ENCODE data around the gene DDA1. TPM values are rescaled to one million over a fixed set of nuclear protein-coding genes. Genes with fewer than 3 reads are reported as not detected.

DDA1 gene
- total and polyA plus RNA-seq, 2 of the 13 experiments (the other 11 are each of a cell fraction or from before 2014, with no cell fraction given) = 24.5 to 26.0 TPM

GRCh38 chr19:17346109-17346671, 36.8 kb downstream of the DDA1 start (continued):
- TF ChIP-seq ZFP41 (CRISPR knock-in tag; IDR thresholded peaks at IDR 0.05; ENCODE audit: borderline replicate concordance) = no peak
- TF ChIP-seq ZNF260 (CRISPR knock-in tag; IDR thresholded peaks at IDR 0.05; ENCODE audit: borderline replicate concordance, low read depth) = no peak
- no peak for TF ChIP-seq ZNF138 (CRISPR knock-in tag; IDR thresholded peaks at IDR 0.05; ENCODE audit: low read depth)
- no peak; the same call in 1 of the 2 replicates for TF ChIP-seq KDM5B (CRISPR knock-in tag; IDR thresholded peaks at IDR 0.05; ENCODE audit: borderline replicate concordance)
- no peak for TF ChIP-seq ZFP36 (IDR thresholded peaks at IDR 0.05; ENCODE audit: borderline replicate concordance, low read depth, low read length, partially characterized antibody)
- TF ChIP-seq, protein P1, sequence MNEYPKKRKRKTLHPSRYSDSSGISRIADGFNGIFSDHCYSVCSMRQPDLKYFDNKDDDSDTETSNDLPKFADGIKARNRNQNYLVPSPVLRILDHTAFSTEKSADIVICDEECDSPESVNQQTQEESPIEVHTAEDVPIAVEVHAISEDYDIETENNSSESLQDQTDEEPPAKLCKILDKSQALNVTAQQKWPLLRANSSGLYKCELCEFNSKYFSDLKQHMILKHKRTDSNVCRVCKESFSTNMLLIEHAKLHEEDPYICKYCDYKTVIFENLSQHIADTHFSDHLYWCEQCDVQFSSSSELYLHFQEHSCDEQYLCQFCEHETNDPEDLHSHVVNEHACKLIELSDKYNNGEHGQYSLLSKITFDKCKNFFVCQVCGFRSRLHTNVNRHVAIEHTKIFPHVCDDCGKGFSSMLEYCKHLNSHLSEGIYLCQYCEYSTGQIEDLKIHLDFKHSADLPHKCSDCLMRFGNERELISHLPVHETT (CRISPR knock-in tag; conservative IDR thresholded peaks at IDR 0.05) = no peak
- no peak for TF ChIP-seq ZNF598 (CRISPR knock-in tag; IDR thresholded peaks at IDR 0.05; ENCODE audit: borderline replicate concordance)
- no peak for TF ChIP-seq FOXK1 (CRISPR knock-in tag; IDR thresholded peaks at IDR 0.05; ENCODE audit: borderline replicate concordance, low read depth)
- no peak for TF ChIP-seq ZNF33B (CRISPR knock-in tag; IDR thresholded peaks at IDR 0.05)
- TF ChIP-seq, protein P2, sequence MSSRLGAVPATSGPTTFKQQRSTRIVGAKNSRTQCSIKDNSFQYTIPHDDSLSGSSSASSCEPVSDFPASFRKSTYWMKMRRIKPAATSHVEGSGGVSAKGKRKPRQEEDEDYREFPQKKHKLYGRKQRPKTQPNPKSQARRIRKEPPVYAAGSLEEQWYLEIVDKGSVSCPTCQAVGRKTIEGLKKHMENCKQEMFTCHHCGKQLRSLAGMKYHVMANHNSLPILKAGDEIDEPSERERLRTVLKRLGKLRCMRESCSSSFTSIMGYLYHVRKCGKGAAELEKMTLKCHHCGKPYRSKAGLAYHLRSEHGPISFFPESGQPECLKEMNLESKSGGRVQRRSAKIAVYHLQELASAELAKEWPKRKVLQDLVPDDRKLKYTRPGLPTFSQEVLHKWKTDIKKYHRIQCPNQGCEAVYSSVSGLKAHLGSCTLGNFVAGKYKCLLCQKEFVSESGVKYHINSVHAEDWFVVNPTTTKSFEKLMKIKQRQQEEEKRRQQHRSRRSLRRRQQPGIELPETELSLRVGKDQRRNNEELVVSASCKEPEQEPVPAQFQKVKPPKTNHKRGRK (CRISPR knock-in tag; IDR thresholded peaks at IDR 0.05) = no peak
- TF ChIP-seq GLI4 (CRISPR knock-in tag; IDR thresholded peaks at IDR 0.05; ENCODE audit: borderline replicate concordance) = no peak
- TF ChIP-seq ZSCAN30 (CRISPR knock-in tag; IDR thresholded peaks at IDR 0.05) = no peak
- no peak for TF ChIP-seq SRF (IDR thresholded peaks at IDR 0.05; ENCODE audit: low read depth, low read length)
- TF ChIP-seq ZNF616 (CRISPR knock-in tag; IDR thresholded peaks at IDR 0.05; ENCODE audit: low read depth) = no peak
- 0 out of 2 replicates have a peak, but pooled peaks have one; percentile 61 for TF ChIP-seq CCDC6 (CRISPR knock-in tag; IDR thresholded peaks at IDR 0.05)
- TF ChIP-seq MBNL3 (CRISPR knock-in tag; conservative IDR thresholded peaks at IDR 0.05) = no peak
- TF ChIP-seq KLF13 (CRISPR knock-in tag; IDR thresholded peaks at IDR 0.05) = no peak
- no peak for TF ChIP-seq IKZF5 (CRISPR knock-in tag; IDR thresholded peaks at IDR 0.05)
- TF ChIP-seq SOX6 (IDR thresholded peaks at IDR 0.05) = no peak
- TF ChIP-seq SOX6 (CRISPR knock-in tag; IDR thresholded peaks at IDR 0.05) = no peak; the same call in 1 of the 2 replicates
- TF ChIP-seq ATF5 (CRISPR knock-in tag; IDR thresholded peaks at IDR 0.05; ENCODE audit: low read depth) = no peak
- TF ChIP-seq, protein P3, sequence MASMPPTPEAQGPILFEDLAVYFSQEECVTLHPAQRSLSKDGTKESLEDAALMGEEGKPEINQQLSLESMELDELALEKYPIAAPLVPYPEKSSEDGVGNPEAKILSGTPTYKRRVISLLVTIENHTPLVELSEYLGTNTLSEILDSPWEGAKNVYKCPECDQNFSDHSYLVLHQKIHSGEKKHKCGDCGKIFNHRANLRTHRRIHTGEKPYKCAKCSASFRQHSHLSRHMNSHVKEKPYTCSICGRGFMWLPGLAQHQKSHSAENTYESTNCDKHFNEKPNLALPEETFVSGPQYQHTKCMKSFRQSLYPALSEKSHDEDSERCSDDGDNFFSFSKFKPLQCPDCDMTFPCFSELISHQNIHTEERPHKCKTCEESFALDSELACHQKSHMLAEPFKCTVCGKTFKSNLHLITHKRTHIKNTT (CRISPR knock-in tag; IDR thresholded peaks at IDR 0.05) = no peak
- peak; percentile 35; the same call in 1 of the 2 replicates for TF ChIP-seq CBFB (CRISPR knock-in tag; IDR thresholded peaks at IDR 0.05)
- TF ChIP-seq ZNF780A (CRISPR knock-in tag; IDR thresholded peaks at IDR 0.05) = no peak
- no peak for TF ChIP-seq ZNF879 (CRISPR knock-in tag; IDR thresholded peaks at IDR 0.05)
- no peak for TF ChIP-seq POLR2A (IDR thresholded peaks at IDR 0.05; ENCODE audit: insufficient read depth in 1 of 2, low read depth in 2 of 2, low read length in 2 of 2)
- no peak for TF ChIP-seq ETV6 (CRISPR knock-in tag; conservative IDR thresholded peaks at IDR 0.05)
